Measurements from ENCODE around the gene ABHD16A. TPM values are rescaled to one million over a fixed set of nuclear protein-coding genes. Genes with fewer than 3 reads are reported as not detected.

The ABHD16A gene
- polyA plus RNA-seq, 1 donor from 2014 or later = 130 TPM

GRCh38 chr6:31732029-31732428 is 28.9 kb upstream of the ABHD16A start:
- Histone ChIP-seq H3K27me3 (ENCODE audit: insufficient read depth, low read depth, low read length) (no peaks in the 10 kb centered on the region), H2AFZ (ENCODE audit: low read depth, low read length) (no peak overlapping the region), H3K9me3 (ENCODE audit: low read length) (no peaks in the 10 kb centered on the region), H3K4me3 (ENCODE audit: low read length) (no peak overlapping the region), H3F3A (ENCODE audit: insufficient read depth, low read length, poor library complexity, severe bottlenecking) (no peaks in the 10 kb centered on the region), H4K20me1 (ENCODE audit: insufficient read depth) (no peaks in the 10 kb centered on the region), H3K27ac (ENCODE audit: low read length) (no peak overlapping the region), H3K79me2 (replicated peaks; ENCODE audit: insufficient read depth, low read length) (peaks cover 24% of the 10 kb centered on the region), H3K4me2 (ENCODE audit: low read length) (no peak overlapping the region), H3K9ac (ENCODE audit: low read length) (no peak overlapping the region), H3K9me2 (ENCODE audit: insufficient read depth, low read length) (no peaks in the 10 kb centered on the region), H3K36me3 (ENCODE audit: insufficient read depth, low read length) (no peaks in the 10 kb centered on the region)
- no peak for TF ChIP-seq TAF1 (IDR thresholded peaks at IDR 0.05; ENCODE audit: low read depth)
- no peak for TF ChIP-seq EZH2 (IDR thresholded peaks at IDR 0.05; ENCODE audit: borderline replicate concordance, insufficient read depth, low read length, poor library complexity, severe bottlenecking)
- TF ChIP-seq REST (IDR thresholded peaks at IDR 0.05; ENCODE audit: borderline replicate concordance) = no peak
- no peak for TF ChIP-seq CTCF (IDR thresholded peaks at IDR 0.05; ENCODE audit: poor library complexity, severe bottlenecking)
- TF ChIP-seq POLR2AphosphoS5 (IDR thresholded peaks at IDR 0.05) = no peak
- no peak for TF ChIP-seq RAD21 (conservative IDR thresholded peaks at IDR 0.05)
- TF ChIP-seq EP300 (conservative IDR thresholded peaks at IDR 0.05; ENCODE audit: poor library complexity, severe bottlenecking) = no peak
- no peak for TF ChIP-seq MXI1 (conservative IDR thresholded peaks at IDR 0.05; ENCODE audit: poor library complexity, severe bottlenecking)
- TF ChIP-seq SMC3 (conservative IDR thresholded peaks at IDR 0.05; ENCODE audit: poor library complexity) = no peak

GRCh38 chr6:31730631-31731086 is 27.5 kb upstream of the ABHD16A start:
- Histone ChIP-seq H3K9me2 (ENCODE audit: insufficient read depth, low read length) (no peaks in the 10 kb centered on the region), H3K4me3 (ENCODE audit: low read length) (peak overlapping the region; percentile 92), H2AFZ (ENCODE audit: low read depth, low read length) (peak overlapping the region; percentile 97), H3K4me2 (ENCODE audit: low read length) (peak overlapping the region; percentile 51), H3K9me3 (ENCODE audit: low read length) (no peaks in the 10 kb centered on the region), H3K9ac (ENCODE audit: low read length) (peak overlapping the region; percentile 96), H3K27me3 (ENCODE audit: insufficient read depth, low read depth, low read length) (no peaks in the 10 kb centered on the region), H3K79me2 (replicated peaks; ENCODE audit: insufficient read depth, low read length) (peaks cover 24% of the 10 kb centered on the region), H4K20me1 (ENCODE audit: insufficient read depth) (no peaks in the 10 kb centered on the region), H3K27ac (ENCODE audit: low read length) (peak overlapping the region; percentile 76), H3K36me3 (ENCODE audit: insufficient read depth, low read length) (no peaks in the 10 kb centered on the region), H3F3A (ENCODE audit: insufficient read depth, low read length, poor library complexity, severe bottlenecking) (no peaks in the 10 kb centered on the region)
- no peak for TF ChIP-seq POLR2AphosphoS5 (IDR thresholded peaks at IDR 0.05)
- TF ChIP-seq CTCF (IDR thresholded peaks at IDR 0.05; ENCODE audit: poor library complexity, severe bottlenecking) = no peak
- no peak for TF ChIP-seq RAD21 (conservative IDR thresholded peaks at IDR 0.05)
- no peak for TF ChIP-seq EZH2 (IDR thresholded peaks at IDR 0.05; ENCODE audit: borderline replicate concordance, insufficient read depth, low read length, poor library complexity, severe bottlenecking)
- no peak for TF ChIP-seq SMC3 (conservative IDR thresholded peaks at IDR 0.05; ENCODE audit: poor library complexity)
- no peak for TF ChIP-seq TAF1 (IDR thresholded peaks at IDR 0.05; ENCODE audit: low read depth)
- no peak for TF ChIP-seq MXI1 (conservative IDR thresholded peaks at IDR 0.05; ENCODE audit: poor library complexity, severe bottlenecking)
- no peak for TF ChIP-seq EP300 (conservative IDR thresholded peaks at IDR 0.05; ENCODE audit: poor library complexity, severe bottlenecking)
- no peak for TF ChIP-seq REST (IDR thresholded peaks at IDR 0.05; ENCODE audit: borderline replicate concordance)

All from neural cell (in vitro differentiated cells).